Stomach (tissue), 9 donors: ENCODE measurements around the gene NEB. TPM values are rescaled to one million over a fixed set of nuclear protein-coding genes. Genes with fewer than 3 reads are reported as not detected.

ENCODE experiments used
- DNase-seq, 2 donors: peaks; one replicate each; pipeline versions ENCODE4 v3.0.0 to v3.0.0-alpha.2; 2013 to 2019
- H3K27ac ChIP-seq, 5 donors: fragments of 200-600 bp in 4 of 5; sonication (generic) in 4 of 5; one replicate each; pipeline ENCODE4 v1.5.1; 2013 to 2019; ENCODE audit warnings: mild to moderate bottlenecking in 1 of 5, moderate library complexity in 1 of 5
- H3K27me3 ChIP-seq, 3 donors: fragments of 200-600 bp; sonication (generic); one replicate each; pipeline ENCODE4 v1.5.1; 2017 to 2019; ENCODE audit warnings: mixed run types in 1 of 3
- H3K36me3 ChIP-seq, 4 donors: fragments of 200-600 bp; sonication (generic); 1 replicate in 3 of 4; 2 replicates in 1 of 4; pipeline ENCODE4 v1.5.1; 2016 to 2019
- H3K4me1 ChIP-seq, 4 donors: fragments of 200-600 bp; sonication (generic); one replicate each; pipeline ENCODE4 v1.5.1; 2016 to 2019
- H3K4me3 ChIP-seq, 4 donors: fragments of 200-600 bp; sonication (generic) in 3 of 4; one replicate each; pipeline ENCODE4 v1.5.1; 2016 to 2019; ENCODE audit warnings: mild to moderate bottlenecking in 1 of 4
- H3K9me3 ChIP-seq, 4 donors: fragments of 200-600 bp; sonication (generic); one replicate each; pipeline ENCODE4 v1.5.1; 2016 to 2019
- CTCF ChIP-seq, 7 experiments: fragments of 450-650 bp in 4 of 7; fragments of 200-600 bp in 3 of 7; sonication (generic) in 3 of 7; IDR thresholded peaks; one replicate each; pipeline ENCODE4 v1.5.1; 2016 to 2019; ENCODE audit warnings: antibody characterized with exemption in 7 of 7, control low read depth in 2 of 7, mild to moderate bottlenecking in 1 of 7
- EP300 ChIP-seq: sonication (generic); formaldehyde crosslinking; IDR thresholded peaks from one replicate; pipeline ENCODE4 v1.6.1; 2017; ENCODE audit warnings: antibody characterized with exemption
- POLR2A ChIP-seq, 4 donors: fragments of 450-650 bp; IDR thresholded peaks; one replicate each; pipeline ENCODE4 v1.6.1; 2016; ENCODE audit warnings: antibody characterized with exemption in 4 of 4, control low read depth in 2 of 4, mild to moderate bottlenecking in 1 of 4, moderate library complexity in 1 of 4
- POLR2AphosphoS5 ChIP-seq, 3 donors: sonication (generic); formaldehyde crosslinking; IDR thresholded peaks; one replicate each; pipeline ENCODE4 v1.6.1; 2016; ENCODE audit warnings: antibody characterized with exemption in 3 of 3
- WGBS, 5 donors: extraction: QIAGEN DNeasy Blood & Tissue Kit in 3 of 5; methylation state at CpG; one replicate each; pipeline versions ENCODE4 v1.1.5 to v1.1.7; 2013 to 2018; 5-methylcytosine and 5-hydroxymethylcytosine counted together
- intact Hi-C: fragments of 100-400 bp; cut with DNase I; formaldehyde crosslinking; loops from one replicate; pipeline ENCODE4 v1.15.1; 2023; ENCODE audit warnings: low total_unique reads
- polyA plus RNA-seq, 3 donors: library from polyadenylated mRNA; stranded (reverse); fragments of 200-250 nt; gene quantifications; one replicate each; pipeline ENCODE4 v1.2.3, GENCODE V29; 2013
- total RNA-seq, 5 donors: library from RNA; depleted of rRNA; stranded (reverse); fragments of >200 nt; gene quantifications; one replicate each; pipeline versions ENCODE4 v1.1.0 to v1.2.3, GENCODE V29; 2014 to 2016
- donor health status: healthy with polysubstance abuse.
- donor health status: Bipolar disorder and iron deficiency.
- donor health status: healthy.

NEB gene
- total and polyA plus RNA-seq, 8 donors, result 0.12 to 4.0 (median 1.0) TPM; not detected in 1

GRCh38 chr2:151624271-151624670, 110.0 kb downstream of the NEB start:
- TF ChIP-seq POLR2AphosphoS5 (IDR thresholded peaks at IDR 0.05) (no peak), EP300 (no peak), POLR2A (IDR thresholded peaks at IDR 0.05) (no peak), CTCF (IDR thresholded peaks at IDR 0.05) (no peak)
- H3K4me3 ChIP-seq, result no peak overlapping the region
- H3K27ac ChIP-seq, result no peak overlapping the region
- intact Hi-C loops, result no loop called here
- no peaks in the 10 kb centered on the region for H3K9me3 ChIP-seq
- no peaks in the 10 kb centered on the region for H3K36me3 ChIP-seq
- DNase-seq, result peak in 1 of 2 donors; percentile 9
- no peaks in the 10 kb centered on the region for H3K4me1 ChIP-seq
- H3K27me3 ChIP-seq, result no peaks in the 10 kb centered on the region

GRCh38 chr2:151623631-151624030, 110.6 kb downstream of the NEB start:
- intact Hi-C loops, result no loop called here
- no peak overlapping the region for H3K4me3 ChIP-seq
- no peaks in the 10 kb centered on the region for H3K9me3 ChIP-seq
- H3K27me3 ChIP-seq, result no peaks in the 10 kb centered on the region
- H3K36me3 ChIP-seq, result no peaks in the 10 kb centered on the region
- no peak for TF ChIP-seq POLR2A (IDR thresholded peaks at IDR 0.05)
- no peak for TF ChIP-seq EP300
- TF ChIP-seq POLR2AphosphoS5 (IDR thresholded peaks at IDR 0.05), result no peak
- H3K4me1 ChIP-seq, result no peaks in the 10 kb centered on the region
- peak in 1 of 2 donors; percentile 22 for DNase-seq
- H3K27ac ChIP-seq, result no peak overlapping the region

GRCh38 chr2:151620761-151621160, 113.5 kb downstream of the NEB start:
- H3K27me3 ChIP-seq, result no peaks in the 10 kb centered on the region
- no peak for DNase-seq
- WGBS, 5 donors, result 85 to 91% (median 87%) methylated on average over 3 of the region's 3 CpGs
- TF ChIP-seq POLR2AphosphoS5 (IDR thresholded peaks at IDR 0.05) (no peak), POLR2A (IDR thresholded peaks at IDR 0.05) (no peak), EP300 (no peak), CTCF (IDR thresholded peaks at IDR 0.05) (no peak)
- H3K9me3 ChIP-seq, result no peaks in the 10 kb centered on the region
- intact Hi-C loops, result no loop called here
- no peak overlapping the region for H3K27ac ChIP-seq
- no peaks in the 10 kb centered on the region for H3K36me3 ChIP-seq
- H3K4me1 ChIP-seq, result no peaks in the 10 kb centered on the region
- H3K4me3 ChIP-seq, result no peak overlapping the region

- peak in 1 of 2 donors; percentile 68 for DNase-seq
- H3K4me3 ChIP-seq, result no peak overlapping the region
- H3K4me1 ChIP-seq, result no peaks in the 10 kb centered on the region
- no peak for TF ChIP-seq POLR2AphosphoS5 (IDR thresholded peaks at IDR 0.05)
- no peak for TF ChIP-seq POLR2A (IDR thresholded peaks at IDR 0.05)
- TF ChIP-seq CTCF (IDR thresholded peaks at IDR 0.05), result no peak
- TF ChIP-seq EP300, result no peak
- H3K36me3 ChIP-seq, result no peaks in the 10 kb centered on the region
- no peaks in the 10 kb centered on the region for H3K9me3 ChIP-seq
- no peaks in the 10 kb centered on the region for H3K27me3 ChIP-seq
- no peak overlapping the region for H3K27ac ChIP-seq
- 70 to 81% (median 76%) methylated on average over 13 of the region's 13 CpGs for WGBS, 5 donors
- intact Hi-C loops, result loop anchor here (10.0 kb wide), 1 partner anchor 395 kb away; no protein-coding TSS in a partner anchor
These were observed 114.8 kb downstream of the NEB start for GRCh38 chr2:151619337-151619989.

GRCh38 chr2:151616760-151617339, 117.4 kb downstream of the NEB start:
- Histone ChIP-seq H3K9me3 (no peaks in the 10 kb centered on the region), H3K27ac (no peak overlapping the region), H3K4me3 (no peak overlapping the region), H3K27me3 (no peaks in the 10 kb centered on the region), H3K36me3 (no peaks in the 10 kb centered on the region), H3K4me1 (no peaks in the 10 kb centered on the region)
- no peak for TF ChIP-seq POLR2AphosphoS5 (IDR thresholded peaks at IDR 0.05)
- no peak for TF ChIP-seq EP300
- no peak for TF ChIP-seq CTCF (IDR thresholded peaks at IDR 0.05)
- no peak for TF ChIP-seq POLR2A (IDR thresholded peaks at IDR 0.05)
- intact Hi-C loops, result loop anchor here (10.0 kb wide), 1 partner anchor 398 kb away; no protein-coding TSS in a partner anchor
- WGBS, 5 donors, result 88 to 100% (median 96%) methylated on average over 2 of the region's 2 CpGs
- no peak for DNase-seq
